PC-9 (cell line): ENCODE measurements around the gene ACBD6. TPM values are rescaled to one million over a fixed set of nuclear protein-coding genes. Genes with fewer than 3 reads are reported as not detected.

ENCODE experiments used
- BruUV-seq: library from RNA; stranded (reverse); fragments of 400-500 nt; replicated peaks from 2 replicates; lab custom pipeline; 2021; lab: Mats Ljungman, UMichigan
- CTCF ChIA-PET: fragments of 300-600 bp; sonication (Branson Sonifier 250); formaldehyde crosslinking; loops from one replicate; lab custom pipeline; 2022; ENCODE audit warnings: antibody characterized with exemption; lab: Charles Lee
- POLR2A ChIA-PET: fragments of 300-600 bp; sonication (Branson Sonifier 250); formaldehyde crosslinking; loops from one replicate; lab custom pipeline; 2022; ENCODE audit warnings: antibody characterized with exemption; ENCODE audit not compliant: unreplicated experiment; lab: Charles Lee
- DNase-seq, 2 experiments: peaks; one replicate each; pipeline versions ENCODE4 v3.0.0 to v3.0.0-alpha.2; 2015 to 2022; ENCODE audit warnings: mixed read lengths in 1 of 2
- H2AFZ ChIP-seq: fragments of 200-600 bp; sonication (generic); 2 replicates; pipeline ENCODE4 v1.8.1; 2017; ENCODE audit warnings: antibody characterized with exemption
- H3F3A ChIP-seq: fragments of 200-600 bp; sonication (generic); 2 replicates; pipeline ENCODE4 v1.8.1; 2017; ENCODE audit warnings: antibody characterized with exemption, mild to moderate bottlenecking, low read depth; ENCODE audit not compliant: insufficient read depth
- H3K27ac ChIP-seq: fragments of 200-600 bp; sonication (generic); 2 replicates; pipeline ENCODE4 v1.6.1; 2016; ENCODE audit warnings: mixed run types
- H3K27me3 ChIP-seq: fragments of 200-600 bp; sonication (generic); 2 replicates; pipeline ENCODE4 v1.6.1; 2016; ENCODE audit warnings: low read depth, mixed run types; ENCODE audit not compliant: insufficient read depth
- H3K36me3 ChIP-seq: fragments of 200-600 bp; sonication (generic); 2 replicates; pipeline ENCODE4 v1.6.1; 2016; ENCODE audit warnings: low read depth, mixed run types
- H3K4me1 ChIP-seq: fragments of 200-600 bp; sonication (generic); replicated peaks from 2 replicates; pipeline ENCODE4 v1.6.1; 2016; ENCODE audit warnings: mixed run types; ENCODE audit not compliant: insufficient read depth
- H3K4me2 ChIP-seq: fragments of 200-600 bp; sonication (generic); 2 replicates; pipeline ENCODE4 v1.6.1; 2017; ENCODE audit warnings: mixed run types
- H3K4me3 ChIP-seq: fragments of 200-600 bp; sonication (generic); 2 replicates; pipeline ENCODE4 v1.6.1; 2016; ENCODE audit warnings: mixed run types
- H3K79me2 ChIP-seq: fragments of 200-600 bp; sonication (generic); 2 replicates; pipeline ENCODE4 v1.6.1; 2017; ENCODE audit warnings: low read depth, mixed run types
- H3K9me2 ChIP-seq: fragments of 200-600 bp; sonication (generic); 2 replicates; pipeline ENCODE4 v1.8.1; 2017; ENCODE audit warnings: mild to moderate bottlenecking; ENCODE audit not compliant: insufficient read depth
- H3K9me3 ChIP-seq: fragments of 200-600 bp; sonication (generic); 2 replicates; pipeline ENCODE4 v1.8.1; 2016; ENCODE audit warnings: low read depth; ENCODE audit not compliant: insufficient read depth
- H4K20me1 ChIP-seq: fragments of 200-600 bp; sonication (generic); 2 replicates; pipeline ENCODE4 v1.8.1; 2017; ENCODE audit not compliant: insufficient read depth
- EZH2 ChIP-seq: fragments of 200-600 bp; sonication (generic); IDR thresholded peaks from 2 replicates; pipeline ENCODE4 v1.8.0; 2017; ENCODE audit warnings: antibody characterized with exemption, low read depth
- intact Hi-C: fragments of 100-400 bp; cut with micrococcal nuclease; formaldehyde crosslinking; loops from one replicate; pipeline ENCODE4 v1.10.0; 2022; ENCODE audit not compliant: unreplicated experiment
- total RNA-seq: library from RNA; stranded (reverse); gene quantifications from 2 replicates; pipeline ENCODE4 v1.2.3, GENCODE V29; 2021
- TF ChIP-seq, protein P1 (sequence below): fragments of 200-600 bp; sonication (generic); conservative IDR thresholded peaks from 2 replicates; pipeline ENCODE4 v1.6.1; 2017; ENCODE audit warnings: mixed run types, antibody characterized with exemption, mild to moderate bottlenecking, moderate library complexity

ACBD6 gene
- total RNA-seq, 1 experiment from 2014 or later: 61.0 TPM

DNA sequence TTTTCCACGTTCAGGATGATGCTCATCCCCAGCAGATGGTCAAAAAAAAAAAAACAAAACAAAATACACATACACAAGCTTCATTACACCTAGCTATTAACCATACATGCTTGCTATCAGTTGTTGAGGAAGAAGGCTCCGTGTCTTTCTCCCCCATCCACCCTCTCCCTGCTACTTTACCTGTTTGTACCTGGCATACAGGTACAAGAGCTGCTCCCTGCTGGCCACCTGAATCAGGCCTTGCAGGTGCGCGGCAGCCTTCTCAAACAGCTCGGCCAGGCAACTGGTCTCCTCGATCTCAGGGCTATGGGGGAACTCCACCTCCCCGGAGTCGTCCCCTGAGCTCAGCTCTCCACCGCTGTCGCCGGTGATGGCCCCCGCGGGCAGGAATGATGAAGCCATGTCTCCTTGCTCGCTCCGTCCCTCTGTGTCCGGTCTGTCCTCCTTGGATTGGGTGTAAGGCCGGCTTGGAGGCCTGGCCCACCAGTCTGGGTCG lies 464 bp downstream of the ACBD6 start:
- Histone ChIP-seq H3K4me1 (peaks cover 27% of the 10 kb centered on the region), H3K79me2 (peaks cover 52% of the 10 kb centered on the region), H3K4me3 (peak overlapping the region; percentile 94), H3F3A (peaks cover 23% of the 10 kb centered on the region), H3K9me3 (no peaks in the 10 kb centered on the region), H2AFZ (peak overlapping the region; percentile 87), H3K4me2 (peak overlapping the region; percentile 87), H3K36me3 (peaks cover 20% of the 10 kb centered on the region; the same call in 1 of the 2 replicates), H4K20me1 (peaks cover 32% of the 10 kb centered on the region; the same call in 1 of the 2 replicates), H3K27ac (peak overlapping the region; percentile 88), H3K27me3 (no peaks in the 10 kb centered on the region), H3K9me2 (no peaks in the 10 kb centered on the region)
- no TSS peak for BruUV-seq
- ChIA-PET CTCF (interaction anchor here (0.6 to 1.3 kb wide), 5 partner anchors 119 to 1688 kb away, joined by 3 to 7 read pairs (median 5); no protein-coding TSS in a partner anchor), POLR2A (interaction anchor here (0.5 to 1.3 kb wide), 5 partner anchors 19 to 587 kb away, joined by 3 to 14 read pairs (median 4); partner anchors contain the start of genes IER5, MR1 and STX6)
- intact Hi-C loops: loop anchor here (5.0 to 10.0 kb wide), 3 partner anchors 575 to 1683 kb away; no protein-coding TSS in a partner anchor
- no peak for TF ChIP-seq EZH2
- TF ChIP-seq, protein P1, sequence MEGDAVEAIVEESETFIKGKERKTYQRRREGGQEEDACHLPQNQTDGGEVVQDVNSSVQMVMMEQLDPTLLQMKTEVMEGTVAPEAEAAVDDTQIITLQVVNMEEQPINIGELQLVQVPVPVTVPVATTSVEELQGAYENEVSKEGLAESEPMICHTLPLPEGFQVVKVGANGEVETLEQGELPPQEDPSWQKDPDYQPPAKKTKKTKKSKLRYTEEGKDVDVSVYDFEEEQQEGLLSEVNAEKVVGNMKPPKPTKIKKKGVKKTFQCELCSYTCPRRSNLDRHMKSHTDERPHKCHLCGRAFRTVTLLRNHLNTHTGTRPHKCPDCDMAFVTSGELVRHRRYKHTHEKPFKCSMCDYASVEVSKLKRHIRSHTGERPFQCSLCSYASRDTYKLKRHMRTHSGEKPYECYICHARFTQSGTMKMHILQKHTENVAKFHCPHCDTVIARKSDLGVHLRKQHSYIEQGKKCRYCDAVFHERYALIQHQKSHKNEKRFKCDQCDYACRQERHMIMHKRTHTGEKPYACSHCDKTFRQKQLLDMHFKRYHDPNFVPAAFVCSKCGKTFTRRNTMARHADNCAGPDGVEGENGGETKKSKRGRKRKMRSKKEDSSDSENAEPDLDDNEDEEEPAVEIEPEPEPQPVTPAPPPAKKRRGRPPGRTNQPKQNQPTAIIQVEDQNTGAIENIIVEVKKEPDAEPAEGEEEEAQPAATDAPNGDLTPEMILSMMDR: peak; percentile 13; the same call in 1 of the 2 replicates
- DNase-seq: peak in 1 of 2 experiments; percentile 66

DNA sequence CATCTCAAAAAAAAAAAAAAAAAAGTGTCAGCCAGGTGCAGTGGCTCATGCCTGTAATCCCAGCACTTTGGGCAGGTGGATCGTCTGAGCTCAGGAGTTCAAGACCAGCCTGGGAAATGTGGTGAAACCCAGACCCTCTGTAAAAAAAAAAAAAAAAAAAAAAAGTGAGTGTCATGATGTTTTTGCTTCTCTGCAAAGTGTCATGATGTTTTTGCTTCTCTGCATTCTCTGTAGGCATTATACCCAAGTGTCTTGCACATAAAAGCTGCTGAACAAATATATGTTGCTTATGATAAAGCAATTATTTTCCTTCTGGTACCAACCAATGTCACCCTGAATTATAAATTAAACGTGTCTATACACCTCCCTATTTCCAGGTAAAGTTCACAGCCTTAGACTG lies 1.7 kb downstream of the ACBD6 start:
- Histone ChIP-seq H3K79me2 (peaks cover 60% of the 10 kb centered on the region), H3K4me1 (peaks cover 27% of the 10 kb centered on the region), H3K9me2 (no peaks in the 10 kb centered on the region), H3K9me3 (no peaks in the 10 kb centered on the region), H3F3A (peaks cover 23% of the 10 kb centered on the region), H4K20me1 (peaks cover 34% of the 10 kb centered on the region; the same call in 1 of the 2 replicates), H3K4me3 (peak overlapping the region; percentile 94), H3K36me3 (peaks cover 20% of the 10 kb centered on the region; the same call in 1 of the 2 replicates), H3K27me3 (no peaks in the 10 kb centered on the region), H3K4me2 (peak overlapping the region; percentile 87), H3K27ac (no peak overlapping the region), H2AFZ (no peak overlapping the region)
- no peak for DNase-seq
- TF ChIP-seq EZH2: no peak
- TF ChIP-seq, protein P1: no peak
- intact Hi-C loops: loop anchor here (5.0 to 10.0 kb wide), 3 partner anchors 577 to 1684 kb away; no protein-coding TSS in a partner anchor
- BruUV-seq: no TSS peak
- ChIA-PET CTCF (interaction anchor here (0.6 to 0.7 kb wide), 5 partner anchors 15 to 885 kb away, joined by 3 to 18 read pairs (median 6); no protein-coding TSS in a partner anchor), POLR2A (interaction anchor here (0.6 to 0.7 kb wide), 2 partner anchors 8 to 332 kb away, joined by 8 read pairs; no protein-coding TSS in a partner anchor)

DNA sequence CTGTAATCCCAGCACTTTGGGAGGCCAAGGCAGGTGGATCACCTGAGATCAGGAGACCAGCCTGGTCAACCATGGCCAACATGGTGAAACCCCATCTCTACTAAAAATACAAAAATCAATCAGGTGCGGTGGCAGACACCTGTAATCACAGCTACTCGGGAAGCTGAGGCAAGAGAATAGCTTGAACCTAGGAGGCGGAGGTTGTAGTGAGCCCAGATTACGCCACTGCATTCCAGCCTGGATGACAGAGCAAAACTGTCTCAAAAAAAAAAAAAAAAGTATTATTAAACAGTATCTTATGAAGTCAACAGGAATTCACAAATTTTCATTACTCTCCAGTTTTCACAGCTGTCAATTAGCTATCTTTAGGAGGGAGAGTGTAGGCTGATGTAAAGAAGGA lies 3.8 kb downstream of the ACBD6 start:
- H3K79me2 ChIP-seq: peaks cover 62% of the 10 kb centered on the region
- POLR2A ChIA-PET: no interaction called here

More for the DNA sequence above, 3.8 kb downstream of the ACBD6 start:
- Histone ChIP-seq H3K9me3 (no peaks in the 10 kb centered on the region), H3K4me1 (peaks cover 23% of the 10 kb centered on the region), H2AFZ (no peak overlapping the region), H3K27me3 (no peaks in the 10 kb centered on the region), H3K9me2 (no peaks in the 10 kb centered on the region), H3K36me3 (peaks cover 32% of the 10 kb centered on the region; the same call in 1 of the 2 replicates), H3F3A (peaks cover 22% of the 10 kb centered on the region), H3K4me2 (peak overlapping the region; percentile 87; the same call in 1 of the 2 replicates), H3K4me3 (no peak overlapping the region), H3K27ac (no peak overlapping the region), H4K20me1 (peaks cover 37% of the 10 kb centered on the region; the same call in 1 of the 2 replicates)
- CTCF ChIA-PET: no interaction called here
- no TSS peak for BruUV-seq
- TF ChIP-seq EZH2: no peak
- TF ChIP-seq, protein P1: no peak
- no peak for DNase-seq
- intact Hi-C loops: no loop called here
